OCI-LY3 (cell line): ENCODE measurements around the gene SENP1.

Experiments
- CTCF ChIP-seq: fragments of 200-600, 300-600 bp; sonication (generic); IDR thresholded peaks from 2 replicates; pipeline ENCODE4 v1.5.1; 2014; ENCODE audit warnings: antibody characterized with exemption, low read length, low read depth
- EZH2phosphoT487 ChIP-seq: fragments of 200-600 bp; shearing (Covaris generic); IDR thresholded peaks from 2 replicates; pipeline ENCODE4 v1.6.1; 2018; ENCODE audit warnings: antibody characterized with exemption, mixed run types, low read depth

- TF ChIP-seq CTCF: no peak
- TF ChIP-seq EZH2phosphoT487: no peak
Measured at GRCh38 chr12:48104531-48104930, 1.3 kb downstream of the SENP1 start.
